ENCODE data around the gene CACNA1E.

CACNA1E gene

DNA sequence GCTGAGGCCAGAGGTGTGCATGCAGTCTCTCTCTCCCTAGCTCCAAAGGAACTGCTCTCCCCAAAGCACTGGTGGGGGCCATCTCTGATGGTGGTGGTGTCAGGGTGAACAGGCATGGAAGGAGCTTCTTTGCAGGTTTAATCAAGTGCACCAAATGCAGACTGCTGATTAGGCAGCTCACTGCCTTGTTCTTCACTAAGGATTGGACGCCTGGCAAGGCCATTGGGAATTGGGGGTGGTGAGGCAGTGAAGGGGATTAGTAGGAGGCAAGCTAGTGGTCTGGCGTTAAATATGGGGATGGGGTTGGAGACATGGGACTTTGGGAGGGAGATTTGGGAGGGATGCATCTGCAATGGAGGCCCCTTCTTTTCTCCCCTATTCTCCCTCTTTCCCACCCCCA is 1.5 kb downstream of the CACNA1E start:
- no peak for DNase-seq (ENCODE audit: low read depth in 4 of 4, low spot score in 1 of 4)

DNA sequence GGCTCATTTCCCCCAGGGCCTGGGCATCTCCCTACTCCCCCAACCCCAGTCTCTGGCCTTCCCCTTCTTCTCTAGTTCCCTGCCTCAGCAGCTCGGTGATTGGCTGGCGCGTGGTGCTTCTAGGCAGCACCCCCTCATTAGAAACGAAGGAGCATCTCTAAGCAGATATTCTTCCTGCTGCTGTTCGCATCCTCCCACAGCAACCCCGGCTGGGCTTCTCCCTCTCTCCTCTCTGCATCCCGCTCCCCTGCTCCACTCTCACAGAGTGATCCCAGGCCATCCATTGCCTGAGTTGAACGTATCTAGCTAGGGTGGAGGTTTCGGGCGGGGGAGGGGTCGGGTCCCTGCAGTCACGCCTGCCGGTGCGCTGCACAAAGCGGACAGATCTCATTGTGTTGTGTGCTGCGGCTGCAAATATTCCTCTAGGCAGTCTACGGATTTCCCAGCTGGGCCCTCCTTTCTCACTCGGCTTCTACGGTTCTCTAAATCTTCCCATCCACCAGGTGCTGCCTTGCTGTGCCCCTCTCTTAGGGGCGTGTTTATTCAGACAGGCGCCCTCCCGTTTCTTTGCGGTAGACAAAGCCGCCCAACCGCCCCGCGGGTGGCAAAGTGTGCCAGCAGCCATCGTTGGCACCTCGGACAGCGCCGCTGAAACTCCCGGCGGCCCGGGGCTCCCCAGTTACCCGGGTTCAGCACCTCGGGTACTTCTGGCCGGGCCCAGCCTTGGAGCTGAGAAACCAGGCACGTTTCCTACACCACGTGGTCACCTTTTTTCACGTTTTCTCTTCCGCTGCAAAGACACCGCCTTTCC is 2.2 kb downstream of the CACNA1E start:
- DNase-seq (ENCODE audit: low read depth in 4 of 4, low spot score in 1 of 4), result no peak

DNA sequence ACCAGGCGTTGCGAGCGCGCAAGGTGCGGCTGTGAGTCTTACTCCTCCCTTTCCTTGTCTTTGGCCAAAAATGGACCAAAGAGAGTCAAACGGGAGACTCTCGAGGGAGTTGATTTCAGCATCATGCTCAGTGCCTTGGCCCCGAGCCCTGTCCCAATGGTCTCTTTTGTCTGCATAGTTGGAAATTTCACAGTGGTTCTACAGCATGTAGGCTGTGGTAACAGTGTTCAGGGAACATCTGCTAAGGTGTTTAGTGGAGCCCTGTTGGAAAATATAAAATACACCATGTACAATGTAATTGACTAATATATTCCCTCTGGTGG is 2.7 kb downstream of the CACNA1E start:
- DNase-seq (ENCODE audit: low read depth in 4 of 4, low spot score in 1 of 4), result no peak

DNA sequence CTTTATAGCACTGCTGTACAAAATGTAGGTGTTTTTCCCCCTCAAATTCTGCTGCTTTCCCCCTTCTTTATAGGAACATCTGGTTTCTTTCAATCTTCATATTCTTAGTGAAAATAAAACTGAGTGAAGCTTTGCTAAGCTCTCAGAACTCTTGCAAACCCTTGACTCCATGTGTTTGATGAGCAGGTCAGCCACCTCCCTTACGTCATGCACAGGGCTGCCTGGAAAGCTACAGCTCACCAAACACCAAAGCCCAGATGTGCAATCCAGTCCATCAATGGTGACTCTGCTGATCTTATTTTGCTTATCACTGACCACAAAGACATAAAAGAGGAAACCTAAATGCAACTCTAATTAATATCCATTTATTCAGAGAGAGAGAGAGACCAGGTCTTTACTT is 5.5 kb downstream of the CACNA1E start:
- DNase-seq (ENCODE audit: low read depth in 4 of 4, low spot score in 1 of 4), result no peak

DNA sequence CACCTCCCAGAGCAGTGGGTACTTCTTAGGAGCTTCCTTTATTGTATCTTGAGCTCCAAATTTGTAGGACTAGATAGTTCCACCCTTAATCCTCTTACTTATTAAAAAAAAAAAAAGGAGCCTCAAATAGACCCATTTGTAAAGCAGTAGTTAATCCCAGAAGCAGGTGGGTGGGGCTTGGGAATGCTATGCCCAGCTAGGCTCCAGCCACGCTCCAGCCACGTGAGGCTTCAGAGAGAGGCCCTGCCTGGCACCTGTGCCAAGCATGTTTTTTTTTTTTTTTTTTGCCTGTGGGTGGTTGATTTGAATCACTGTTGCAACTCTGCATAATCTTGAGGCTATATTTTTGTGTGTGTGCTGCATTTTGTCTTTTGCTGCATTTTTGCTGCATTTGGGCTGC is 7.0 kb downstream of the CACNA1E start:
- DNase-seq (ENCODE audit: low read depth in 4 of 4, low spot score in 1 of 4), result no peak

DNA sequence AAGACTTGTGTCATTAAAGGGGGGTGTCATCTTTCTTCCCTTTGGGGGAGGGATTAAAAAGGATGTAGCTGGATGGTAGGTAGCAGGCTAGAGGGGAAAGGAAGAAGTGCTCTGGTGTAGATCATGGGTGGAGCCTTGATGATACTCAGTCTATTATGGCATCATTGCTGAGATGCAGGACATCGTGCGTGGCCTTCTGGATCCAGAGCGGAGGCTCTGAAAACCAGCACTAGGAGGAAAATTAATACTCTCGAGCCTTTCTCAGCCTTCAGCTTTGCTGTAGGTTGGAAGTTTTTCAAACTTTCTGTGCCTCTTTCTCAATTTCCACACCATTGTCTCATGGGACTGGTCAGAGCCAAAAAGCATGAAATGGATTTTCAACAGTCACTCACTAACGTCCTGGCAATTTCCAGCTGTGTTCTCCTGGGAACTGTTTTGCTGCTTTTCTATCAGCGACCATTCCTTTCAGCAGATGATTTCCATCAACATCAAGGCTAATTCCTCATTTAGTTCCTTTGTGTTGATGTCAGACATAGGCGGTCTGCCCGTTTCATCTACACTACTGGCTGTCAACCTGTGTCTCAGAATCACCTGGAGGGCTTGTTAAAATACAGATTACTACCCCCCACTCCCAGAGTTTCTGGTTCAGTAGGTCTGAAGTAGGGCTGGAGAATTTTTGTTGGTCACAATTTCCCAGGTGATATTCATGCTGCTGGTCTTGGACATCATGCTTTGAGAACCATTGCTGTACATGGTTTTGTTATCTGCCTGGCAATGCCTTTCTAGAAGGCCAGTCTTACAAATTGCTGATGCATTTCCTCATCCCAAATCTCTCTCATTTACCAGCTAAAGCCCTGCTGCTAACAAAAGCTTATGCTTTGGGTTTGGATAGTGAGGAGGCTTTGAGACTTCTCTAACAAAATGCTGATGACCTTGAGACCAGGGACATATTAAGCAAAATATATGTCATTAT is 7.7 kb downstream of the CACNA1E start:
- no peak for DNase-seq (ENCODE audit: low read depth in 4 of 4, low spot score in 1 of 4)

DNA sequence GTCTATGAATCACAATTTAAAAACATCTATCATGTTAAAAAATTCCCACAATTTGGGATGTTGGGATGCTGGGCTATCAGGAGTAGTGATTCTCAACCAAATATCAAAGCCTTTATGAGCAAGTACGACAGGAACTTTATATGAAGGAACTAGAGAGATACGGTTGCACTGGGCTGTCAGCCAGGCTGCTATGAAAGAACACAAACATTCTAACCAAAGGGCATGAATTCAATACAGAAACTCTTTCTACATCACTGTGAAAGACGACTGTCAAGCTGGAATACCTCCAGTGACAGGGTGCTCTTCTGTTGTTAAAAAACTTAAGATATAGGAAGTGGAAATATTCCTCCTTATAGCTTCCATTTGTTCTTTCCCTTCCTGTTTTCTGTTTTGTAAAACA is 9.8 kb downstream of the CACNA1E start:
- DNase-seq (ENCODE audit: low read depth in 4 of 4, low spot score in 1 of 4), result no peak

DNA sequence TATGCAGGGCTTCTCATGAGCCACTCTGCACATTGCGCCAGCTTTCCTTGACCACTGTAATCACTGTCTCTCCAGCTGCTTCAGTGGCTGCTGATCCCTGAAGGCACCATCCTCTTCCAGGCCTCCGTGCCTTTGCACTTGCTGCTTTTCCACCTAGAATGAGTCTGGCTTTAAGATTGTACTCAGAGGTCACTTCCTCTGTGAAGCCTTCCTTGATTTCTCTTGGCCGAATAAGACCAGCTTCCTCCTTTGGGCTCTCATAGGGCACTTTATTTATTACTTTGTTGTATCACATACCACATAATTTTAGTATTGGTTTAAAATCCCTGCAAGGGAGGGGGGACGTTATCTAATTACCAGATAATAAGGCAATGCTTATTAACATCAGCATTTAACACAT is 10.6 kb downstream of the CACNA1E start:
- DNase-seq (ENCODE audit: low read depth in 4 of 4, low spot score in 1 of 4), result no peak

DNA sequence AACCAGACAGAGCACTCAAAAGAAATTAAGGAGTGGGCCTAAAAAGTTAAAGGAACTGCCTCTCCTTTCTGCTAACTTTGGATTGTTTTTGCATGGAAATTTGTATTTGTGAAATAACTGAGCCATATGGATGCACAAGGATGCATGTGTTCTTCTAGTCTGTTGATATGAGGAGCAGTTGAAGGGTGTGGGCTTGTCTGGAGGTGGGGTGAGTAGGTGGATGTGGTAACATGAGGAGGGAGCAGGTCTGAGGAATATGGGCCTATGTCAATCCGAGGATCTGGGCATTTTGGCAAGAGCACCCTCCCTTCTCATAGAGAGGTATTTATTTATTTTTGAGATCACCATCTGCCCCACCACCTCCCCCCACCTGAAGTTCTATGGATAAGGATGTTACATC is 13.4 kb downstream of the CACNA1E start:
- DNase-seq (ENCODE audit: low read depth in 4 of 4, low spot score in 1 of 4), result no peak

DNA sequence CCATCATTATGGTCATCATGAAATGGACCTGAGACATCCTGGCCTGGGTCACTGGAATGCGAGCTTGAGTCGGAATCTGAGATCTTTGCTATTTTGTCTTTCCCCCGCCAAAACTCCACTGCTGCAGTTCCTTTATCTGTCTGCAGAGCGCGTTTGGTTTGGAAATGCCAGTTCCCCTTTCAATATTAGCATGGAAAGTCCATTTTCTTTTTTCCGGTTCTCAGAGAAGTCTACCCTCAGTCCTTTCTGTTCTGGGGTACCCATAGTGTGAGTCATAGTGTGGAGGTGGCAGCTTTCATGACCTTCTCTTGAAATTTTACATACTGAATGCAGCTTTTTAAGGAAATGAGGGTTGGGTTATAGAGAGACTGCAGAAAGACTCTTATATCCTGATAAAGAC is 14.6 kb downstream of the CACNA1E start:
- no peak for DNase-seq (ENCODE audit: low read depth in 4 of 4, low spot score in 1 of 4)

DNA sequence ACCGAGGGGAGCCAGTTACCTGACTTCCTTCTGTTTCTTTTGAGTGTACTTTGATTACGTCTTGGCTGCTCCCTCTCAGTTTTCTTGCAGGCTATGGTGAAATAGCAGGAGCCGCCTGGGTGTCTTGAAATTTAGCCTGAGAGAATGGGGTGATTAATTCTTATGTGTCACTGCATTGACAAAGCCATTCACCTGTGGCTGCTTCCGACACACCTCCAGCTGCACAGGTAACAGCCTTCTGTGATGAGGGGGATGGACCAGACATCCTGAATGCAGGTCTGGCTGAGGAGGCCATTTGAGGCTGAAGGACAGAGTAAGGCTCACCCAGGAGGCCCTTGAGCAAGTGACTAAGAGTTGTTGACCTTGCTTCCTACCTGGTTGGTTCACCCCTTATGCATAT is 16.5 kb downstream of the CACNA1E start:
- DNase-seq (ENCODE audit: low read depth in 4 of 4, low spot score in 1 of 4), result no peak

DNA sequence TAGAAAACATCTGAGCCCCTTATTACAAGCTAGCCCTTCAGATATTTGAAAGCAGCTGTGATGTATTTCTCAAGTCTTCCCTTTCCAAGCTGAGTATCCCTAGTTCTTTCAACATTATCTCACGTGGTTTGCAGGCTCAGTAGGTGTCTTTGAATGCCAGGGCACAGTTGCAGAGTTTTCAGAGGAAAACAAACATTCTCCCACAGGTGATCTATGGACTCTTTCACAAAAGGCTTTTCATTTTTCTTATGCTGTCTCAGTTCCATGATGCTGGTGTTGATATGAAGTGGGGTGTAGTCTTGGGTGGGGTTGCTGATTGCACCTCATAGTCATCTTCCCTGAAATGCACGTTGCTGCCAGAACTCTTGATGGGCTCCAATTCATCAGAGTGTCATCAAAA is 17.3 kb downstream of the CACNA1E start:
- no peak for DNase-seq (ENCODE audit: low read depth in 4 of 4, low spot score in 1 of 4)

DNA sequence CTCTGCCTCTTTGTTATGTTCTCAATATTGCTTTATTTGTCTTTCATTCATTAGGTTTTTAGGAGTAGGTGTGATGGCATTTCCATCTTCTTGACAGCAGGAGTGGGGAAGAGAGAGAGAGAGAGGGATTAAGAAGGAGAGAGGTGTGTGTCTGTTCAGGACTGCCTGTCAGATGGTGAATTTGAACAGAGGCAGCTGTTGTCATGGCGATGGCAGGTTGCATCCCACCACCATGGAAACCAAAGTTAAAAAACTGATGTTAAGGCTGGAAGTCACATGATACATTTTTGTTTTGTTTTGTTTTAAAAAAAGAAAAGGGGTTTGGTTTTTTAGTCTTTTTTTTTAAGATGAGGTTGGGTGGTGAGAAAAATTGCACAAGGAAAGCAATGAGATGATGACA is 18.3 kb downstream of the CACNA1E start:
- no peak for DNase-seq (ENCODE audit: low read depth in 4 of 4, low spot score in 1 of 4)

DNA sequence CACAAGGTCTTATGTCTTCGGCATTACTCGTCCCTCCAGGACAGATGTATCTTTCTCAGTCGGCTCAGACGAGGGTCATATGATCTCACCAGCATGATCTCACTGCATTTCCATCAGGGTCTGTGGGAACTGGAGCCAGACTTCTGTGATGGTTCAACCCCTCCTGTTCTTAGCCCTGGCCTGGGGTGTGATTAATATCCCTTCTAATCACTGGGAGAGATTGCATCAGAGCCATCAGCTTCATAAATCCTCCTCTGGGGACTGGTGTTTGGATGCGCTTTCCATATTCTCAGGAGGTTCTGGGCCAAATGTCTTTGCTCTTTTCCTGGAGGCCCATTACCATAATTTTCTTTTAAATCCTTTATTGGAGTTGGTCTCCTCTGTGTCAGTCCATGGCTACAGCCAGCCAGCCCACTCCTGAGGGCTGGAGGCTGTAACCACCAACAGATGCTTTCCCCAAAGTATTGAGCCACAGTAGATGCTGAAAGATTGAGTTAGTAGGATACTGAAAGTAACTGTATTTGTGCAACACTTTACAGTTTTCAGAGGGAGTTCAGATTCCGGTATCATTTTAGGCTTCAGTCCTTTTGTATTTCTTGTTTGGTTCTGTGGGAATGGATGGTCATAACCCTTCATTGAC is 20.0 kb downstream of the CACNA1E start:
- no peak for DNase-seq (ENCODE audit: low read depth in 4 of 4, low spot score in 1 of 4)

DNA sequence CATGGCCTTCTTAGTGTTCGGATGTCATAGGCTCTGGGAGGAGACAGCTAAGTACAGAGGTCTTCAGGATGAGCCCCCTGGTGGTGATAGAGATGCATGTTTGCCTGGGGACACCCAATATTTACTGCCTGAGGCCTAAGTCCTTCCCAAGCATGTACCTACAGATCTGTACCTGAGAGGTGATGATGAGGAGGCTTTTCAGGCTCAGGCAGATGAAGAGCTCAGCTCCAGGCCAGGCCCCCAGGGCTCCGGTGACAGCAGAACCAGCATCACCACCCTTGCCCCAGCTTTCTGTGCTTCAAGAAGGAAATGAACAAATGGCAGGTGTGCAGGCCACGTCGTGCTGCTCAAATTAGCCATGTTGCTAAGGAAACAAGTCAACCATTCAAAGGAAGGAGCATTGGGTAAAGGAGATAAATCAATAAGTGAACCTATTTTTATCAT is 21.1 kb downstream of the CACNA1E start:
- peak in 1 of 4 experiments; percentile 7 for DNase-seq (ENCODE audit: low read depth in 4 of 4, low spot score in 1 of 4)

DNA sequence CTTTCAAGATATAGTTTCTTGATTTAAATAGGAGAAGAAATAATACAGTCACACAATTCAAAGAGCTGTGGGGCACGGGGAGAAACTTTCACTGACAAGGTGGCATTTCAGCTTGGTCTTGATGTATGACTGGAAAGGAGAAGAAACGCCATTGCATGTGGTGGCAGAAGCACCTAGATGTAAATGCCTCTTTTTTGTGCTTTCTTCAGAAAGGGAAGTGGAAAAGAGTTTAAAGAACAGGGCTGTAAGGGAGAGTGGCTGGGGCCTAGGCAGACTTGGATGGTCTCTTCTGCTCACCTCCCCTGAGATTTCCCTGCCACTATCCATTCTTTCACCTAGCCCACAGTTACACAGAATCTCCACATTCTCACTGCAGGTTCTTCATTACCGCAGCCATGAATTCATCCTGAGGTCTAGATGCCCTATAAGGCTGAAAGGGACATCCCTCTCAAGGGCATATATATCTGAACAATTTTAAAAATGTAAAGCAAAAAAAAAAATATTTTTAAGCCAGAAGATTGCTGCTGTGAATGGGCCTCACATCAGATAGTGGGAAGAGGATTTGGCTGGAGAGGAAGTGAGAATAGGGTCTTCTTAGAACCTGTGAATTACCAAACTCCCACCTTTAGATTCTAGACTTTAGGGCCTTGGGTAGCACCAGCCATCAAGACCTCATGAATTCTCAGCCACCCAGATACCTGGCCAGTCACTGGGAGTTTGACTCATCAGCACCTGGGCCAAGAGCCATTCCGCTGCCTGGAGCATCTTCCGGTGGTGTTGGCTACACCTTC is 23.4 kb downstream of the CACNA1E start:
- DNase-seq (ENCODE audit: low read depth in 4 of 4, low spot score in 1 of 4), result no peak

DNA sequence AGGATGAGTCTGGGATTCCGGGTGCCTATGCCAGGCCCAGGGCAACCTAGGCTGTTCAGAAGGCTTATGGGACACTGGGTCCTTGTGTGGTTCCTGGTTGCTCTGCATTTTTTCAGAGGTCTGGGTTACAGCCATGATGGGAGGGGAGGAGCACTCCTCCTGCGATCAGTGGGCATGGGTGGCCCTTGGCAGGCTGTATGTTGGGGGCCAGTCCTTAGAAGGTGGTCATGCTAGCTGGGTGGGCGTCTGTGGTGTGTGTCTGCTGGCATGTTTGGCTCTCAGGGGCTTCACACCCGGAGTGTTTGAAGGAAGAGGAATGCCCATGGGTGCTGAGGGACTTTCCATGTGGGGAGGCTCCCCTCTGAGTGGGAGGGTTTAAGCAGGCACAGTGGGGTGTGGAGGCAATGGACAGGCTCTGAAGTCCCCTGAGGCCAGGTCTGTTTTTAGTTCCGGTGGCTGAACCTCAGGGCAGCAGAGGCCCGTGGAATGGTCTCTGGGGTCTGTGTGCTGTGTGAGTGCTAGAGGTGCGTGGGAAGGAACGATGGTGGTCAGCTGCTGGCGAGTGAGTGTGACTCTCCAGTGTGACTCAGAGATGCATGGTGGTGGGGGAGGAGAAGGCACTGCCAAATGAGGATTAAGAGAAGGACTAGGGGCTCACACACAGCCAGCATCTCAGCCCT is 25.3 kb downstream of the CACNA1E start:
- DNase-seq (ENCODE audit: low read depth in 4 of 4, low spot score in 1 of 4), result no peak

DNA sequence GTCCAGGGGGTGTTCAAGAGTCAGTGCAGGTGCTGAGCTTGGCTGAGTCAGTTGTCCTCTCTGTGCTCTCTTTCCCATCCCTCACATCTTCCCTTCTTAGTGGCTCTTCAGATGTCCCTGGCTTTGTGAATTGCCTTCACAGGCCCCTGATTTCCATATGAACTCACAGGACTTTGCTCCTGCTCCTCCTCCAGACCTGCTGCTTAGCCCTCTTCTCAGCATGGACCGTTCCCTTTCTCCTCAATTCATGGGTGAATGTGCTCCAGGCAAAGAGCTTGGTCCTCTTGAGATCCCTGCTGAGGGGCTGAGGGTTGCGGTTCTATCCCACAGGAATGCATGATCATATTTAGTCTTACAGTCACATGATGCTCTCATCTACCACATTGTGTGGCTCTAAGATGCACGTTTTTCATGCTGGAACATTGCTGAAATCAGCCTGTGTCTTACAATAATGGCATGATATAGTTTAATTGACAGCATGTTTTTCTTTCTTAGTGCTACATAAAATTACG is 30.5 kb downstream of the CACNA1E start:
- DNase-seq (ENCODE audit: low read depth in 4 of 4, low spot score in 1 of 4), result no peak

DNA sequence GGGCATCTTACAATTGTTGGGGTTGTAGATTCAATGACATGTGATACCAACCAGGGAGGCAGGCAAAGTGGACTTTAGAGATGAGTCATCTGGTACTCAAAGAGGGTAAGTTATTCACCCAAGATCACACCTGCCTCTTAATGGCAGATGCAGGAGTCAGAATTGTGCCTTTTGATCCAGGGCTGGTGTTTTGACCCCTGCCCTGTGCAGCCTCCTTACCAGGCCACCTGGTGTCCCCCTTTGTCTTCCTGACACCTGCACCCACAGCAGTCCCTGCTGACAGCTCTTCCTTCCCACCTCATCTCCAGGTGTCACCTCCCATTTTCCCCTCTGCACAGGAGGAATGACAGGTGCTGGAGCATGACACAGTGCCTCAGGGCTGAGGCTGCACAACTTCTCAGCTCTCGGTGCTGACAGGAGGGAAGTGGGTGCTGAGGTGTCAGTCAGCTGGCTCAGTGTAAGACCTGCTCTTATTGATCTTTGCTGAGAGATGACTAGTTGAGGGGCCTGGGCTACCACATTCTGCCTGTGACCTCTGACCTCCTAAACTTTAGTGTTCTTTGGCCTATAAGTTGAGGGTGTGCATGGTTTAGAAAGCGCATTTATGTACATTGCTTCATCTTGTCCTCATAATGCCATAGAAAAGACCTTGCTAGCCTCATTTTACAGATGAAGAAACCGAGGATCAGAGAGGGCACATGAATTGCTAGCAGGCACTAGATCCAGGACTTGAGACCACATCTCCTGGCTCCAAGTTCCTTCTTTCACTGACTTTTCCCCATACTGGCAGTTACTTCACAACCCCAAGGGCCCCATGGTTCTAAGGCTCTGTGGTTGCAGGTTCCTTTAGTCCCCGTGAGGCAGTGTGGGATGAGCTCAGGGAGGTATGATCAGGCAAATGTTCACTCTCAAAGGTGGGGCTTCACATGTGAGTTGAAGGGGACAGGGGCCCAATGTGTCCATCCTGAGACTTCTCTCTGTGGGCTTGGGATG is 31.3 kb downstream of the CACNA1E start:
- DNase-seq (ENCODE audit: low read depth in 4 of 4, low spot score in 1 of 4), result no peak
